ENCODE data around the gene CACHD1.
"Not testable (repeated sequence)": the region's sequence is repeated elsewhere in the genome, so short reads cannot be mapped to it uniquely, and the experiment has no call there.

CACHD1 gene

GRCh38 chr1:64721135-64721534, 251.2 kb downstream of the CACHD1 start:
- Histone ChIP-seq H3K36me3 (no peaks in the 10 kb centered on the region), H3K9ac (no peak overlapping the region), H3K4me1 (no peaks in the 10 kb centered on the region), H3K27me3 (no peaks in the 10 kb centered on the region), H4K20me1 (no peaks in the 10 kb centered on the region), H3K4me3 (no peak overlapping the region), H3K27ac (no peak overlapping the region), H3K4me2 (no peak overlapping the region), H3K9me3 (peaks cover 15% of the 10 kb centered on the region)
- no peak for TF ChIP-seq Cebpa-rat (IDR thresholded peaks at IDR 0.05)

DNA sequence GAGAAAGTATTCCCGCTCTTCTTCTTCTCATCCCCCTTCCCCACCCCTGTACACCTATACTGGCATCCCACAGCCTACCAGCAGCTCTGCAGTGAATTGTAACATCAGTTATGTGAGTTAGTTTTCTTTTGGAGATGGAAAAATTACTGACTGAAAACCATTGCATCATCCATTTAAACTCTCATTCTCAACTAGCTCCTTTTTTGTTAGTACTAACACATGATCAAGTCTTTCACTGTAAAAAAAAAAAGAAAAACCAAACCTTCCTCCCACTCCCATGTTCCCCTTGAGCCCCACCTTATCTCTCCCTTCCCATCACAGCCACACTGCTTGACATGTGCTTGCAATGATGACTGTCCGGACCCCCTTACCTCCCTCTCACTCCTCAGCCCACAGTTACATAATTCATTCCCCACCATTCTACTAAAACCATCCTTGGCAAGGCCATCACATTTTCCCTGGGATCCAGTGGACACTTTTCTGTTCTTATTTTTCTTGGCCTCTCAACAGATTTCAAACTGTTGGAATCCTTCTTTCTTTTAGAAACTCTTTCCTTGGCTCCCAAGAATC, 251.7 kb downstream of the CACHD1 start:
- peaks cover 15% of the 10 kb centered on the region for H3K9me3 ChIP-seq
- H4K20me1 ChIP-seq, result no peaks in the 10 kb centered on the region
- H3K4me2 ChIP-seq, result no peak overlapping the region
- no peaks in the 10 kb centered on the region for H3K4me1 ChIP-seq
- TF ChIP-seq Cebpa-rat (IDR thresholded peaks at IDR 0.05), result no peak
- H3K27ac ChIP-seq, result no peak overlapping the region
- H3K4me3 ChIP-seq, result no peak overlapping the region
- no peaks in the 10 kb centered on the region for H3K27me3 ChIP-seq
- no peaks in the 10 kb centered on the region for H3K36me3 ChIP-seq
- H3K9ac ChIP-seq, result no peak overlapping the region

DNA sequence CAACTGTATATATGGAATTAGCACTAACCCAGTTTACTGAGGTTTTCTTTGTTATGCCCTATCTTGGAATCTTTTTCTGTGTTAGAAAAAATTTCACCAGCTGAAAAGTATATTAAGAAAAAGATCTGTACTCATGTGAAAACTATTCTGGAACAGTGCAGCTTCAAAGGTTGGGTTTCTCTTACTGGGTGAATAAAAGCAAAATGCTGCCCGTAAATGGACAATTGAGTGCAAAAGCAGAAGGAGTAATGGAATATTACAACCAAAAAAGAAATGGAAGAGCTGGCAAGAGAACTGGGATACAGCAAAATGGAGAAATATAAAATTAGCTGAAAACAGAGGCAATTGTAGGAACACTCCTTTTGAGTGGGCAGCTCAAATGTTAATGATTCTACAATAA, 257.9 kb downstream of the CACHD1 start:
- no peak for TF ChIP-seq Cebpa-rat (IDR thresholded peaks at IDR 0.05)
- no peak overlapping the region for H3K9ac ChIP-seq
- no peaks in the 10 kb centered on the region for H4K20me1 ChIP-seq
- no peaks in the 10 kb centered on the region for H3K27me3 ChIP-seq
- H3K4me1 ChIP-seq, result 0 out of 2 replicates have a peak, but pooled peaks cover 3% of the 10 kb centered on the region
- H3K27ac ChIP-seq, result no peak overlapping the region
- H3K9me3 ChIP-seq, result no peaks in the 10 kb centered on the region
- no peak overlapping the region for H3K4me3 ChIP-seq
- no peak overlapping the region for H3K4me2 ChIP-seq
- no peaks in the 10 kb centered on the region for H3K36me3 ChIP-seq

DNA sequence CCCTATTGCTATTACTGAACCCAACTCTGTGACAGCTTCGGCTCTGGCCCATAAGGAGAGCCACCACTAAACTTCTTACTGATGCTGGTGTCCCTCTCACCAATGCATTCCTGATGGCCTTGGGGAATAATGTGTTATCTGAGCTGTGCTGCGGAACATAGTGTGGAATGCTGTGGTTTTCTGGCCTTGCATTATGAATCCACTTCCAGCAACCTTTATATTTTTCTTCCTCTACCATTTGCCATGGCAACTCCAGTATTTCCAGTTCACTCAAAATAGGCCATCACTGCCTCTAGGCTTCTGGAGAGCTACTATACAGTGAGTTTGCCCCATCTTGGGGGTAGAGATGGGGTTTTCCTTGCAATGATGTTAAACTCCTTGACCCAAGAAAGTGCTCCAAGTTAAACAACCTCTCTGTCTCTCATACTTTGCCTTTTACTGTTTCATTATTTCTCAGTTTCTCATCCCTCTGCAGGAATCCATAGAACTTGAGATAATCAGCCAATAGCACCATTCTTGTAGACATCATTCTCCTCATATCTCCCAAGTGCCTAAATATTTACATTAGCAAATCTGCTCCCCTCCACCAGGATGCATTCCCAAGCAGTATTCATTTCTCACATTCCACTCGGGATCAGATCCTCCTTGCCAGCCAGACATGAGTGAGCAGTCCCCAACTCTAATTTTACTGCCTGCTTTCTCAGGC, 263.8 kb downstream of the CACHD1 start:
- no peak for TF ChIP-seq Cebpa-rat (IDR thresholded peaks at IDR 0.05)
- Histone ChIP-seq H3K4me2 (no peak overlapping the region), H3K9ac (no peak overlapping the region)

GRCh38 chr1:64734287-64734652, 264.3 kb downstream of the CACHD1 start:
- Histone ChIP-seq H3K36me3 (no peaks in the 10 kb centered on the region), H3K9me3 (no peaks in the 10 kb centered on the region), H3K9ac (no peak overlapping the region), H3K4me3 (no peak overlapping the region), H3K4me1 (0 out of 2 replicates have a peak, but pooled peaks cover 3% of the 10 kb centered on the region), H3K4me2 (no peak overlapping the region), H4K20me1 (no peaks in the 10 kb centered on the region), H3K27me3 (no peaks in the 10 kb centered on the region), H3K27ac (no peak overlapping the region)
- no peak for TF ChIP-seq Cebpa-rat (IDR thresholded peaks at IDR 0.05)

More for the DNA sequence above, 263.8 kb downstream of the CACHD1 start:
- H4K20me1 ChIP-seq, result no peaks in the 10 kb centered on the region
- H3K4me1 ChIP-seq, result 0 out of 2 replicates have a peak, but pooled peaks cover 3% of the 10 kb centered on the region
- no peak overlapping the region for H3K27ac ChIP-seq
- no peaks in the 10 kb centered on the region for H3K36me3 ChIP-seq
- no peaks in the 10 kb centered on the region for H3K27me3 ChIP-seq
- H3K4me3 ChIP-seq, result no peak overlapping the region
- H3K9me3 ChIP-seq, result no peaks in the 10 kb centered on the region

- not testable (repeated sequence) for H3K9me3 ChIP-seq, H3K9ac ChIP-seq
Observed at GRCh38 chr1:64740687-64741086, 270.8 kb downstream of the CACHD1 start.

More at GRCh38 chr1:64740687-64741086, 270.8 kb downstream of the CACHD1 start:
- H3K4me3 ChIP-seq, H3K4me1 ChIP-seq, H4K20me1 ChIP-seq, H3K36me3 ChIP-seq, H3K27me3 ChIP-seq, H3K27ac ChIP-seq, H3K4me2 ChIP-seq: not testable (repeated sequence)
